RWPE1 (cell line): Measurements from ENCODE around the gene RNU7-1.

ENCODE experiments used
- CTCF ChIA-PET: fragments of 350-600 bp; sonication (Branson Sonifier 250); formaldehyde crosslinking; extraction: SDS; loops from one replicate; lab custom pipeline; 2021; lab: Yijun Ruan, JAX
- POLR2A ChIA-PET: fragments of 400-600 bp; formaldehyde crosslinking; extraction: SDS; loops from one replicate; lab custom pipeline; 2020; ENCODE audit warnings: antibody characterized with exemption; ENCODE audit not compliant: low non-redundant PET; lab: Yijun Ruan, JAX
- DNase-seq: peaks from one replicate; pipeline ENCODE4 v3.0.0; 2012; ENCODE audit warnings: low spot score
- H3K27ac ChIP-seq: fragments of 450-650 bp; 2 replicates; pipeline ENCODE4 v1.5.1; 2017
- TF ChIP-seq, protein P1 (sequence below): fragments of 450-650 bp; conservative IDR thresholded peaks from 2 replicates; pipeline ENCODE4 v1.5.1; 2017; ENCODE audit warnings: low read depth, mild to moderate bottlenecking

RNU7-1 gene

DNA sequence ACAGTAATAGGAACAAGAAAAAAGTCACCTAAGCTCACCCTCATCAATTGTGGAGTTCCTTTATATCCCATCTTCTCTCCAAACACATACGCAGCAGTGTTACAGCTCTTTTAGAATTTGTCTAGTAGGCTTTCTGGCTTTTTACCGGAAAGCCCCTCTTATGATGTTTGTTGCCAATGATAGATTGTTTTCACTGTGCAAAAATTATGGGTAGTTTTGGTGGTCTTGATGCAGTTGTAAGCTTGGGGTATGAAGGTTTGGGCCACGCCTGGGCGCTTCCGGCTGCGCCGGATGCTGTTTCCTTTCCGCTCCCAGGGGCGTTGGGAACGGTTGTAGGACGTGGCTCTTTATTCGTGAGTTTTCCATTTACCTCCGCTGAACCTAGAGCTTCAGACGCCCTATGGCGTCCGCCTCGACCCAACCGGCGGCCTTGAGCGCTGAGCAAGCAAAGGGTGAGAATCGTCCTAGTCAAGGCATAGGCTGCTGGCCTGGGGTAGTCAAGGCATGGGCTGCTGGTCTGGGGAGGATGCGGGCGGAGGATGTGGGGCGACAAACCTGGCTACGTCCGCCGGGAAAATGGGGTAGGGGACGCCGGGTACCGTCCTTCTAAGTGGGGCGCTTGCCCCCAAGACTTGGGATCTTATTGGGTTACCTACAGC lies at the start of gene RNU7-1, which contains the start of gene C12orf57:
TSS of gene RNU7-1 (plus strand) at position 95 of the 659 bp plus-strand sequence.
TSS of gene C12orf57 (plus strand) at position 301 of the 659 bp plus-strand sequence. CDS start at position 401, 100 bp downstream.
- ChIA-PET POLR2A (interaction anchor here (0.6 to 2.1 kb wide), 6 partner anchors 8 to 165 kb away, joined by 3 to 24 read pairs (median 4); no protein-coding TSS in a partner anchor), CTCF (interaction anchor here (0.6 to 2.7 kb wide), 10 partner anchors 11 to 166 kb away, joined by 3 to 14 read pairs (median 4); partner anchors contain the start of gene C1RL)
- peak; percentile 79 for DNase-seq
- H3K27ac ChIP-seq = peak within 1 kb of the TSS; percentile 97
- TF ChIP-seq, protein P1, sequence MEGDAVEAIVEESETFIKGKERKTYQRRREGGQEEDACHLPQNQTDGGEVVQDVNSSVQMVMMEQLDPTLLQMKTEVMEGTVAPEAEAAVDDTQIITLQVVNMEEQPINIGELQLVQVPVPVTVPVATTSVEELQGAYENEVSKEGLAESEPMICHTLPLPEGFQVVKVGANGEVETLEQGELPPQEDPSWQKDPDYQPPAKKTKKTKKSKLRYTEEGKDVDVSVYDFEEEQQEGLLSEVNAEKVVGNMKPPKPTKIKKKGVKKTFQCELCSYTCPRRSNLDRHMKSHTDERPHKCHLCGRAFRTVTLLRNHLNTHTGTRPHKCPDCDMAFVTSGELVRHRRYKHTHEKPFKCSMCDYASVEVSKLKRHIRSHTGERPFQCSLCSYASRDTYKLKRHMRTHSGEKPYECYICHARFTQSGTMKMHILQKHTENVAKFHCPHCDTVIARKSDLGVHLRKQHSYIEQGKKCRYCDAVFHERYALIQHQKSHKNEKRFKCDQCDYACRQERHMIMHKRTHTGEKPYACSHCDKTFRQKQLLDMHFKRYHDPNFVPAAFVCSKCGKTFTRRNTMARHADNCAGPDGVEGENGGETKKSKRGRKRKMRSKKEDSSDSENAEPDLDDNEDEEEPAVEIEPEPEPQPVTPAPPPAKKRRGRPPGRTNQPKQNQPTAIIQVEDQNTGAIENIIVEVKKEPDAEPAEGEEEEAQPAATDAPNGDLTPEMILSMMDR = no peak

DNA sequence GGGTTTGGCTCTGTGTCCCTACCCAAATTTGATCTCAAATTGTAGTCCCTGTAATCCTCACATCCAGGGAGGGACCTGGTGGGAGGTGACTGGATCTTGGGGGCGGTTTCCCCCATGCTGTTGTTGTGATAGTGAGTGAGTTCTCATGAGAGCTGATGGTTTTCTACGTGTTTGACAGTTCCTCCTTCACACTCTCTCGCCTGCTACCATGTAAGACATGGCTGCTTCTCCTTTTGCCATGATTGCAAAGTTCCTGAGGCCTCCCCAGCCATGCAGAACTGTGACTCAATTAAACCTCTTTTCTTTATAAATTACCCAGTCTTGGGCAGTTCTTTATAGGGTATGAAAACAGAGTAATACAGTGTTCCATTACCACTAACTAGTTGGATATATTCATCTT lies 49.3 kb upstream of the RNU7-1 start:
- POLR2A ChIA-PET = no interaction called here
- H3K27ac ChIP-seq = no peak overlapping the region
- TF ChIP-seq, protein P1 = no peak
- CTCF ChIA-PET = no interaction called here
- DNase-seq = no peak

DNA sequence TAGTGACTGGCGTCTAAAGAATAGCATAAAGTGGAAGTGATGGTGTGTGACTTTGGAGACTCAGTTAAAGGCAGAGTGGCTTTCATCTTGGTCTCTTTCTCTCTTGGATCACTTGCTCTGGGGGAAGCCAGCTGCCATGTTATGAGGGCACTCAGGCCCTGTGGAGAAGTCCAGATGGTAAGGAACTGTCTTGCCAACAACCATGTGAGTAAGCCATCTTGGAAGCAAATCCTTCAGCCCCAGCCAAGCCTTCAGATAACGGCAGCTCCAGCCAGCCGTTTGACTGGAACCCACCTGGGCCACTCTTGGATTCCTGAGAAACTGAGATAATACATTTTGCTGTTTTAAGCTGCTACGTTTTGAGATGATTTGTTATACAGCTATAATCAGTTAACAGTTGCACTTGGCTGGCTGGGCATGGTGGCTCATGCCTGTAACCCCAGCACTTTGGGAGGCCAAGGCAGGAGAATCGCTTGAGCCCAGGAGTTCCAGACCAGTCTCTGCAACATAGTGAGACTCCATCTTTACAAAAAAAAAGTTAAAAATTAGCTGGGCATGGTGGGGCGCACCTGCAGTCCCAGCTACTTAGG lies 46.7 kb upstream of the RNU7-1 start:
- TF ChIP-seq, protein P1 = no peak
- ChIA-PET CTCF (interaction anchor here (0.6 kb wide), 1 partner anchor 182 kb away, joined by 3 read pairs; no protein-coding TSS in a partner anchor), POLR2A (no interaction called here)

DNA sequence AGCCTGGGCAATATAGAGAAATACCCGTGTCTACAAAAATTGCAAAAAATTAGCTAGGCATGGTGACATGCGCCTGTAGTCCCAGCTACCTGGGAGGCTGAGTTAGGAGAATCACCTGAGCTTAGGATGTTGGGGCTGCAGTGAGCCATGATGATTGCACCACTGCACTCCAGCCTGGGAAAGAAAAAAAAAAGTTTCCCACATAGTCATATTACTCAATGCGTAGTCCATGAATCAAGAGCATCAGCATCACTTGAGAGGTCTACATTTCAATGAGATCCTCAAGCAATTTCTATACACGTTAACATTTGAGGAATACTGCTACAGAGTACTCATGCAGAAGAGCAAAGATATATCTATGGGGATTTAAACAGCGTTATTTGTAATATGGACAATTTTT lies 44.2 kb upstream of the RNU7-1 start:
- CTCF ChIA-PET = interaction anchor here (1.5 kb wide), 1 partner anchor 27 kb away, joined by 3 read pairs; the partner anchor contains the start of gene SPSB2
- no peak for DNase-seq
- TF ChIP-seq, protein P1 = no peak
- POLR2A ChIA-PET = no interaction called here
- no peak overlapping the region for H3K27ac ChIP-seq

More for the DNA sequence above, 46.7 kb upstream of the RNU7-1 start:
- H3K27ac ChIP-seq = no peak overlapping the region
- DNase-seq = no peak

DNA sequence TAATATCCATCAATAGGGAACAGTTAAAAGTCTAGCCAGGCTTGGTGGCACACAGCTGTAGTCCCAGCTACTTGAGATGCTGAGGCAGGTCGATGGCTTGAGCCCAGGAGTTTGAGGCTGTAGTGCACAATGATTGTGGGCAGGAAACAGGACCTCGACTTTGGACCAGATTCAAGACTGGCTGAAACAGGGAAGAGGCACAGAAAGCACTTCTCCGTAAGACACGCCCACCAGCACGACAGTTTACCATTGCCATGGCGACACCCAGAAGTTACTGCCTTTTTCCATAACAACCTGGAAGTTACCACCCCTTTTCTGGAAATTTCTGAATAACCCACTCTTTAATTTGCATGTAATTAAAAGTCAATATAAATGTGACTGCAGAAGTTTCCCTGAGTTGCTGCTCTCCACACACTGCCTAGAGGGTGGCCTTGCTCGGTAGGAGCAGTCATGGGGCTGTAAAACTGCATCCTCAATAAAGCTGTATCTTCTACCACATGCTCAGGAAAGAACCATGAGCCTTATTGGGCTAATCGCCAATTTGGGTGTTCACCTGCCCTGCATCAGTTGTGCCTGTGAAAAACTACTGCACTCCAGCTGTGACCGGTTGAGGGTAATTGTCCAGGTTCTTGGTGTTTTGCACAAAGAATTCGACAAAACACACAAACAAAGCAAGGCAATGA lies 43.6 kb upstream of the RNU7-1 start:
- TF ChIP-seq, protein P1 = no peak
- H3K27ac ChIP-seq = no peak overlapping the region
- CTCF ChIA-PET = interaction anchor here (0.7 to 1.5 kb wide), 2 partner anchors 11 to 28 kb away, joined by 3 read pairs; partner anchors contain the start of gene SPSB2
- no peak for DNase-seq
- POLR2A ChIA-PET = no interaction called here

DNA sequence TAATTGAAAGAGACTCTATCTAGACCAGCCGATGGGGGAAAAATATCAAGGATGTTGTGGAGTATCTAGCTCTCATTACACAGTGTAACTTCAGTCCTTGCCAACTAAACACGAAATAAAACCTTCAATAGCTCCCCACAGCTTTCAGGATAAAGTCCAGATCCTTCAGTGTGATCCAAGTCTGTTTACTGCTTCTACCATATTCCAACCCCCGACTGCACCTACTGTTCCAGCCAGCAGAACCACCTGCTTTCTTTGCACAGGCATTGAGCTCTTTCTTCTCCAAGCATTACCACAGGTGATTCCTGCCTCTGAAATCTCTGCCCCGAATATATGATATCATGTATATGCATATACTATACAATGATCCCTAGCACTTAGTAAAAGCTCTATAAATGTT lies 41.2 kb upstream of the RNU7-1 start:
- ChIA-PET POLR2A (no interaction called here), CTCF (interaction anchor here (0.5 kb wide), 1 partner anchor 23 kb away, joined by 3 read pairs; no protein-coding TSS in a partner anchor)

More for the DNA sequence above, 41.2 kb upstream of the RNU7-1 start:
- no peak for DNase-seq
- H3K27ac ChIP-seq = no peak overlapping the region
- TF ChIP-seq, protein P1 = no peak
